GM23338 (cell line): ENCODE results near the gene TUBD1. TPM values are rescaled to one million over a fixed set of nuclear protein-coding genes. Genes with fewer than 3 reads are reported as not detected.
"Not testable (repeated sequence)": the region's sequence is repeated elsewhere in the genome, so short reads cannot be mapped to it uniquely, and the experiment has no call there.

Experiments used
- ATAC-seq: fragments of 200-7000 bp; cut with Tn5 transposase; 3 replicates; pipeline ENCODE4 v1.9.1; 2020
- DNase-seq: peaks from one replicate; pipeline ENCODE4 v3.0.0-alpha.2; 2015; ENCODE audit warnings: low spot score
- H2AFZ ChIP-seq: fragments of 200-600 bp; sonication (generic); 2 replicates; pipeline ENCODE4 v1.8.0; 2016; ENCODE audit warnings: antibody characterized with exemption, mild to moderate bottlenecking, moderate library complexity
- H3F3A ChIP-seq: fragments of 200-600 bp; sonication (generic); replicated peaks from 2 replicates; pipeline ENCODE4 v1.8.0; 2017; ENCODE audit warnings: antibody characterized with exemption, mixed run types, low read depth
- H3K27ac ChIP-seq: fragments of 200-600 bp; sonication (generic); 2 replicates; pipeline ENCODE4 v1.6.1; 2016; ENCODE audit warnings: low read depth
- H3K27me3 ChIP-seq: fragments of 200-600 bp; sonication (generic); 2 replicates; pipeline ENCODE4 v1.8.0; 2016; ENCODE audit warnings: mild to moderate bottlenecking, mixed run types, moderate library complexity; ENCODE audit not compliant: insufficient read depth
- H3K36me3 ChIP-seq: fragments of 200-600 bp; sonication (generic); 2 replicates; pipeline ENCODE4 v1.8.0; 2016; ENCODE audit warnings: mild to moderate bottlenecking; ENCODE audit not compliant: insufficient read depth
- H3K4me1 ChIP-seq: fragments of 200-600 bp; sonication (generic); 2 replicates; pipeline ENCODE4 v1.8.0; 2016; ENCODE audit warnings: mild to moderate bottlenecking, moderate library complexity; ENCODE audit not compliant: insufficient read depth
- H3K4me2 ChIP-seq: fragments of 200-600 bp; sonication (generic); 2 replicates; pipeline ENCODE4 v1.7.1; 2017; ENCODE audit warnings: mixed run types
- H3K4me3 ChIP-seq: fragments of 200-600 bp; sonication (generic); 2 replicates; pipeline ENCODE4 v1.6.1; 2016; ENCODE audit warnings: mixed run types
- H3K79me2 ChIP-seq: fragments of 200-600 bp; sonication (generic); replicated peaks from 2 replicates; pipeline ENCODE4 v1.8.0; 2017; ENCODE audit warnings: mild to moderate bottlenecking; ENCODE audit not compliant: insufficient read depth
- H3K9me2 ChIP-seq: fragments of 200-600 bp; sonication (generic); 2 replicates; pipeline ENCODE4 v1.8.0; 2017; ENCODE audit not compliant: insufficient read depth
- H4K20me1 ChIP-seq: fragments of 200-600 bp; sonication (generic); replicated peaks from 2 replicates; pipeline ENCODE4 v1.8.0; 2017; ENCODE audit warnings: mild to moderate bottlenecking; ENCODE audit not compliant: insufficient read depth
- H3K27ac Mint-ChIP-seq: 2 replicates; pipeline ENCODE4 v1.8.0; 2020; ENCODE audit warnings: inconsistent platforms, mild to moderate bottlenecking, moderate library complexity, mixed read lengths
- H3K27me3 Mint-ChIP-seq: 3 replicates; pipeline ENCODE4 v1.8.0; 2022; ENCODE audit warnings: low read depth, mild to moderate bottlenecking, moderate library complexity, mixed read lengths, inconsistent platforms; ENCODE audit not compliant: insufficient read depth, poor library complexity
- H3K36me3 Mint-ChIP-seq: 3 replicates; pipeline ENCODE4 v1.8.0; 2021; ENCODE audit warnings: low read depth, mild to moderate bottlenecking, inconsistent platforms, moderate library complexity, mixed read lengths
- H3K4me1 Mint-ChIP-seq: 3 replicates; pipeline ENCODE4 v1.8.0; 2020; ENCODE audit warnings: mild to moderate bottlenecking, inconsistent platforms, mixed read lengths
- H3K4me3 Mint-ChIP-seq: 3 replicates; pipeline ENCODE4 v1.8.0; 2021; ENCODE audit warnings: moderate library complexity, mild to moderate bottlenecking, inconsistent platforms, mixed read lengths
- H3K9me3 Mint-ChIP-seq: 3 replicates; pipeline ENCODE4 v1.8.0; 2020; ENCODE audit warnings: moderate library complexity, mild to moderate bottlenecking, inconsistent platforms, mixed read lengths
- ETS1 ChIP-seq: IDR thresholded peaks from 2 replicates; pipeline ENCODE4 v1.6.1; 2016; ENCODE audit warnings: antibody characterized with exemption
- EZH2 ChIP-seq: fragments of 200-600 bp; sonication (generic); IDR thresholded peaks from one replicate; pipeline ENCODE4 v1.8.0; 2017; ENCODE audit warnings: antibody characterized with exemption, mild to moderate bottlenecking, low read depth; ENCODE audit not compliant: unreplicated experiment
- EZH2phosphoT487 ChIP-seq: fragments of 200-600 bp; sonication (generic); IDR thresholded peaks from one replicate; pipeline ENCODE4 v1.8.1; 2018; ENCODE audit warnings: antibody characterized with exemption; ENCODE audit not compliant: unreplicated experiment
- JUNB ChIP-seq: IDR thresholded peaks from one replicate; pipeline ENCODE4 v1.6.1; 2016; ENCODE audit warnings: antibody characterized with exemption; ENCODE audit not compliant: unreplicated experiment
- NANOG ChIP-seq: IDR thresholded peaks from 2 replicates; pipeline ENCODE4 v1.6.1; 2016; ENCODE audit warnings: antibody characterized with exemption, borderline replicate concordance
- POLR2AphosphoS5 ChIP-seq: IDR thresholded peaks from 2 replicates; pipeline ENCODE4 v1.6.1; 2016; ENCODE audit warnings: antibody characterized with exemption, low read depth
- REST ChIP-seq: IDR thresholded peaks from one replicate; pipeline ENCODE4 v1.6.1; 2018; ENCODE audit warnings: antibody characterized with exemption; ENCODE audit not compliant: unreplicated experiment
- ZNF114 ChIP-seq: fragments of 250-450 bp; sonication (Bioruptor Pico); IDR thresholded peaks from 2 replicates; pipeline ENCODE4 v1.5.0; 2020; ENCODE audit warnings: mild to moderate bottlenecking, moderate library complexity
- ZNF331 ChIP-seq: fragments of 250-450 bp; sonication (Bioruptor Pico); IDR thresholded peaks from 2 replicates; pipeline ENCODE4 v1.5.0; 2020; ENCODE audit warnings: low read depth, mild to moderate bottlenecking, moderate library complexity
- polyA plus RNA-seq: library from polyadenylated mRNA; unstranded; fragments of >200 nt; fragmentation: Nextera tagmentation; extraction: Ambion mirVana; gene quantifications from 2 replicates; pipeline ENCODE4 v1.2.1, GENCODE V29; 2016
- total RNA-seq: library from RNA; depleted of rRNA; stranded (reverse); fragments of >200 nt; shearing (Covaris generic); gene quantifications from 2 replicates; pipeline ENCODE4 v1.2.3, GENCODE V29; 2014

The TUBD1 gene
- total and polyA plus RNA-seq, 2 experiments from 2014 or later, result 11.6 to 13.8 TPM

GRCh38 chr17:59828819-59829216 lies 63.9 kb downstream of the TUBD1 start:
- Mint-ChIP-seq H3K4me1 (peaks cover 40% of the 10 kb centered on the region), H3K27ac (peak overlapping the region; percentile 60)
- not testable (repeated sequence) for H3K27me3 ChIP-seq, H3K36me3 Mint-ChIP-seq, H3K9me2 ChIP-seq, H3K79me2 ChIP-seq, H4K20me1 ChIP-seq, H2AFZ ChIP-seq, H3K27me3 Mint-ChIP-seq, H3K4me3 ChIP-seq, ATAC-seq, H3K4me3 Mint-ChIP-seq, H3K36me3 ChIP-seq, DNase-seq, H3K9me3 Mint-ChIP-seq, H3F3A ChIP-seq
- Histone ChIP-seq H3K4me1 (peaks cover 24% of the 10 kb centered on the region), H3K27ac (0 out of 2 replicates have a peak overlapping the region, but pooled peaks have one; percentile 3), H3K4me2 (0 out of 2 replicates have a peak overlapping the region, but pooled peaks have one; percentile 8)

GRCh38 chr17:59828478-59828760 lies 64.3 kb downstream of the TUBD1 start:
- Histone ChIP-seq H3F3A (no peaks in the 10 kb centered on the region), H3K36me3 (no peaks in the 10 kb centered on the region), H3K79me2 (no peaks in the 10 kb centered on the region), H3K9me2 (no peaks in the 10 kb centered on the region), H2AFZ (no peak overlapping the region), H3K4me2 (no peak overlapping the region), H4K20me1 (no peaks in the 10 kb centered on the region), H3K4me1 (peaks cover 24% of the 10 kb centered on the region), H3K4me3 (no peak overlapping the region), H3K27ac (0 out of 2 replicates have a peak overlapping the region, but pooled peaks have one; percentile 3), H3K27me3 (no peaks in the 10 kb centered on the region)
- Mint-ChIP-seq H3K4me3 (no peak overlapping the region), H3K9me3 (no peaks in the 10 kb centered on the region), H3K4me1 (peaks cover 40% of the 10 kb centered on the region), H3K27ac (peak overlapping the region; percentile 42), H3K36me3 (no peaks in the 10 kb centered on the region), H3K27me3 (no peaks in the 10 kb centered on the region)
- DNase-seq (no peak), ATAC-seq (no peak)
- no peak for TF ChIP-seq NANOG
- no peak for TF ChIP-seq ZNF114 (CRISPR knock-in tag)
- TF ChIP-seq ETS1, result no peak
- TF ChIP-seq ZNF331, result no peak
- TF ChIP-seq EZH2phosphoT487, result no peak
- no peak for TF ChIP-seq JUNB
- no peak for TF ChIP-seq POLR2AphosphoS5
- no peak for TF ChIP-seq REST
- TF ChIP-seq EZH2, result no peak
